Neuron (in vitro differentiated cells): ENCODE measurements around the gene SLC2A10.

Source experiments
- H2AFZ ChIP-seq: one replicate; pipeline ENCODE4 v1.6.1; 2013; ENCODE audit warnings: low read depth, mild to moderate bottlenecking, inconsistent platforms, low read length, moderate library complexity
- H3K27me3 ChIP-seq: one replicate; pipeline ENCODE4 v1.6.1; 2013; ENCODE audit warnings: low read length; ENCODE audit not compliant: insufficient read depth
- H3K36me3 ChIP-seq: one replicate; pipeline ENCODE4 v1.6.1; 2013; ENCODE audit warnings: low read length; ENCODE audit not compliant: insufficient read depth
- H3K4me1 ChIP-seq: one replicate; pipeline ENCODE4 v1.6.1; 2013; ENCODE audit warnings: low read length; ENCODE audit not compliant: insufficient read depth
- H3K4me3 ChIP-seq: 2 replicates; pipeline ENCODE4 v1.5.1; 2013; ENCODE audit warnings: mild to moderate bottlenecking, low read length, moderate library complexity
- H3K9me3 ChIP-seq: one replicate; pipeline ENCODE4 v1.6.1; 2013; ENCODE audit warnings: low read length

The SLC2A10 gene

GRCh38 chr20:46701556-46701955, 7.9 kb upstream of the SLC2A10 start:
- Histone ChIP-seq H3K4me1 (peaks cover 22% of the 10 kb centered on the region), H3K4me3 (no peak overlapping the region), H3K27me3 (no peaks in the 10 kb centered on the region), H3K36me3 (no peaks in the 10 kb centered on the region), H2AFZ (no peak overlapping the region), H3K9me3 (peaks cover 5% of the 10 kb centered on the region)

GRCh38 chr20:46701986-46702385, 7.5 kb upstream of the SLC2A10 start:
- no peak overlapping the region for H2AFZ ChIP-seq
- no peak overlapping the region for H3K4me3 ChIP-seq
- H3K4me1 ChIP-seq = peaks cover 17% of the 10 kb centered on the region
- peaks cover 5% of the 10 kb centered on the region for H3K9me3 ChIP-seq
- H3K36me3 ChIP-seq = no peaks in the 10 kb centered on the region
- no peaks in the 10 kb centered on the region for H3K27me3 ChIP-seq

- no peak overlapping the region for H3K4me3 ChIP-seq
- H3K4me1 ChIP-seq = peaks cover 12% of the 10 kb centered on the region
- no peak overlapping the region for H2AFZ ChIP-seq
- H3K9me3 ChIP-seq = peaks cover 5% of the 10 kb centered on the region
- no peaks in the 10 kb centered on the region for H3K36me3 ChIP-seq
- no peaks in the 10 kb centered on the region for H3K27me3 ChIP-seq
These were observed 6.8 kb upstream of the SLC2A10 start for GRCh38 chr20:46702447-46703203.

GRCh38 chr20:46703435-46703834, 6.0 kb upstream of the SLC2A10 start:
- Histone ChIP-seq H3K27me3 (no peaks in the 10 kb centered on the region), H3K4me3 (no peak overlapping the region), H3K9me3 (peaks cover 2% of the 10 kb centered on the region), H2AFZ (no peak overlapping the region), H3K4me1 (peaks cover 8% of the 10 kb centered on the region), H3K36me3 (no peaks in the 10 kb centered on the region)

- peaks cover 10% of the 10 kb centered on the region for H3K4me1 ChIP-seq
- no peak overlapping the region for H2AFZ ChIP-seq
- H3K27me3 ChIP-seq = no peaks in the 10 kb centered on the region
- H3K36me3 ChIP-seq = no peaks in the 10 kb centered on the region
- peaks cover 2% of the 10 kb centered on the region for H3K9me3 ChIP-seq
- no peak overlapping the region for H3K4me3 ChIP-seq
These were observed 4.6 kb upstream of the SLC2A10 start for GRCh38 chr20:46704714-46705377.

DNA sequence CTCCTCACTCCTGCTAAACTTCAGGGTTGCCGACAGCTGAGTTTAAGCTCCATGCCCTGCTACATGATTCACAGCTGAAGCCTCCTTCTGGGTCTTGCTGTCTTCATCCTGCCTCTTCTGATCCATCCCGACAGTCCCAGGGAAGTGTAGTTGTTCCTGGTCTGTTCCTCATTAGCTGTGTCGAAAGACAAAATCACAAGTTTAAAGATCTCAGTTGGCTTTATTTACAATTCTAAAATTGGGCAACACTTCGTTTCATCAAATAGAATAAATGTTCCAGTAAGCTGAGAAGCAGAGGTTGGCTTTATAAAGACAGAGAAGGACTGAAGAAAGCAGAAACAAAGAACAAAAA, 4.1 kb upstream of the SLC2A10 start:
- H3K36me3 ChIP-seq = no peaks in the 10 kb centered on the region
- H2AFZ ChIP-seq = no peak overlapping the region
- H3K4me1 ChIP-seq = peaks cover 10% of the 10 kb centered on the region
- no peaks in the 10 kb centered on the region for H3K27me3 ChIP-seq
- peaks cover 2% of the 10 kb centered on the region for H3K9me3 ChIP-seq
- H3K4me3 ChIP-seq = no peak overlapping the region

DNA sequence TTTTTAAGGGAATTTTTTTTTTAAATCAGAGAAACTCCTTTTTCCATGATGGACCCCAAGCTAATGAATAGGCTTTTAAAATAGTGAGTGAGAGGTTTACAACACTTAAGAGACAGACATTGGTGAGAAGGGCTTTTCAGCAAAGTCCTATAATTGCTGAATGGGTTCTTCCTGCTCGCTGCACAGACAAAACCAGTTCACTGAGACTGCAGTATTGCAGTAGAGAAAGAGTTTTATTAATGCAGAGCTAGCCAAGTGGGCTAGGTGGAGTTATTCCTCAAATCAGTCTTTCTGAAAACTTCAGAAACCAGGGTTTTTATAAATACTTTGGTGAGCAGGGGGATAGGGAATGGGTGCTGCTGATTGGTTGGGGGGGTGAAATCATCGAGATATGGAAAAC, 3.2 kb upstream of the SLC2A10 start:
- no peak overlapping the region for H2AFZ ChIP-seq
- H3K4me3 ChIP-seq = no peak overlapping the region
- H3K9me3 ChIP-seq = peaks cover 2% of the 10 kb centered on the region
- H3K36me3 ChIP-seq = no peaks in the 10 kb centered on the region
- peaks cover 10% of the 10 kb centered on the region for H3K4me1 ChIP-seq
- H3K27me3 ChIP-seq = no peaks in the 10 kb centered on the region

- no peak overlapping the region for H3K4me3 ChIP-seq
- no peaks in the 10 kb centered on the region for H3K36me3 ChIP-seq
- H3K4me1 ChIP-seq = peaks cover 10% of the 10 kb centered on the region
- H2AFZ ChIP-seq = no peak overlapping the region
- H3K9me3 ChIP-seq = peaks cover 2% of the 10 kb centered on the region
- no peaks in the 10 kb centered on the region for H3K27me3 ChIP-seq
These were observed 1.1 kb upstream of the SLC2A10 start for GRCh38 chr20:46708172-46708860.

GRCh38 chr20:46709055-46709458, 392 bp upstream of the SLC2A10 start:
- H3K4me1 ChIP-seq = peaks cover 10% of the 10 kb centered on the region
- H3K9me3 ChIP-seq = peaks cover 2% of the 10 kb centered on the region
- H3K4me3 ChIP-seq = peak overlapping the region; percentile 45
- H3K27me3 ChIP-seq = no peaks in the 10 kb centered on the region
- H3K36me3 ChIP-seq = no peaks in the 10 kb centered on the region
- H2AFZ ChIP-seq = peak overlapping the region; percentile 18

- H3K4me3 ChIP-seq = peak overlapping the region; percentile 45
- no peaks in the 10 kb centered on the region for H3K27me3 ChIP-seq
- H3K9me3 ChIP-seq = no peaks in the 10 kb centered on the region
- H3K36me3 ChIP-seq = no peaks in the 10 kb centered on the region
- peak overlapping the region; percentile 18 for H2AFZ ChIP-seq
- H3K4me1 ChIP-seq = peaks cover 3% of the 10 kb centered on the region
These were observed 884 bp downstream of the SLC2A10 start for GRCh38 chr20:46710153-46710913.

GRCh38 chr20:46712056-46712636, 2.7 kb downstream of the SLC2A10 start:
- no peaks in the 10 kb centered on the region for H3K9me3 ChIP-seq
- no peaks in the 10 kb centered on the region for H3K36me3 ChIP-seq
- H3K27me3 ChIP-seq = no peaks in the 10 kb centered on the region
- peaks cover 3% of the 10 kb centered on the region for H3K4me1 ChIP-seq
- H3K4me3 ChIP-seq = no peak overlapping the region
- H2AFZ ChIP-seq = no peak overlapping the region

GRCh38 chr20:46713957-46714834, 4.7 kb downstream of the SLC2A10 start:
- no peaks in the 10 kb centered on the region for H3K4me1 ChIP-seq

More at GRCh38 chr20:46713957-46714834, 4.7 kb downstream of the SLC2A10 start:
- Histone ChIP-seq H2AFZ (no peak overlapping the region), H3K9me3 (no peaks in the 10 kb centered on the region), H3K27me3 (no peaks in the 10 kb centered on the region), H3K36me3 (no peaks in the 10 kb centered on the region), H3K4me3 (no peak overlapping the region)
